PC-3 (cell line): ENCODE measurements around the gene POLDIP3. TPM values are rescaled to one million over a fixed set of nuclear protein-coding genes. Genes with fewer than 3 reads are reported as not detected.
"Not testable (repeated sequence)": the region's sequence is repeated elsewhere in the genome, so short reads cannot be mapped to it uniquely, and the experiment has no call there.

Source experiments
- ATAC-seq: fragments of 200-7000 bp; cut with Tn5 transposase; 2 replicates; pipeline ENCODE4 v1.9.1; 2020; ENCODE audit warnings: mild to moderate bottlenecking, moderate library complexity
- BruUV-seq: library from RNA; stranded (reverse); fragments of 400-500 nt; replicated peaks from 2 replicates; lab custom pipeline; 2021; lab: Mats Ljungman, UMichigan
- CTCF ChIA-PET: fragments of 300-600 bp; sonication (Branson Sonifier 250); formaldehyde crosslinking; loops from one replicate; lab custom pipeline; 2022; ENCODE audit warnings: antibody characterized with exemption; lab: Charles Lee
- POLR2A ChIA-PET: fragments of 300-600 bp; sonication (Branson Sonifier 250); formaldehyde crosslinking; loops from one replicate; lab custom pipeline; 2022; ENCODE audit warnings: antibody characterized with exemption; ENCODE audit not compliant: unreplicated experiment; lab: Charles Lee
- DNase-seq: peaks from one replicate; pipeline ENCODE4 v3.0.0-alpha.2; 2015
- H2AFZ ChIP-seq: fragments of 300-600 bp; sonication (generic); 2 replicates; pipeline ENCODE4 v1.6.0; 2016; ENCODE audit warnings: antibody characterized with exemption, low read length
- H3F3A ChIP-seq: fragments of 300-600 bp; sonication (generic); one replicate; pipeline ENCODE4 v1.6.0; 2017; ENCODE audit warnings: antibody characterized with exemption, low read length, control low read depth, mild to moderate bottlenecking; ENCODE audit not compliant: unreplicated experiment
- H3K27ac ChIP-seq: fragments of 300-600 bp; sonication (generic); 2 replicates; pipeline ENCODE4 v1.5.1; 2016; ENCODE audit warnings: mild to moderate bottlenecking, low read length
- H3K27me3 ChIP-seq: fragments of 300-600 bp; sonication (generic); 2 replicates; pipeline ENCODE4 v1.6.1; 2016; ENCODE audit warnings: low read length, mixed read lengths
- H3K36me3 ChIP-seq: fragments of 300-600 bp; sonication (generic); 2 replicates; pipeline ENCODE4 v1.6.1; 2016; ENCODE audit warnings: low read depth, mixed run types, low read length, mixed read lengths
- H3K4me1 ChIP-seq: fragments of 300-600 bp; sonication (generic); 2 replicates; pipeline ENCODE4 v1.5.1; 2016; ENCODE audit warnings: low read length; ENCODE audit not compliant: insufficient read depth
- H3K4me2 ChIP-seq: fragments of 300-600 bp; sonication (generic); 2 replicates; pipeline ENCODE4 v1.6.0; 2016; ENCODE audit warnings: low read length
- H3K4me3 ChIP-seq: fragments of 300-600 bp; sonication (generic); 2 replicates; pipeline ENCODE4 v1.5.1; 2016; ENCODE audit warnings: mild to moderate bottlenecking, low read length, mixed read lengths
- H3K79me2 ChIP-seq: fragments of 300-600 bp; sonication (generic); 2 replicates; pipeline ENCODE4 v1.6.1; 2017; ENCODE audit warnings: low read length, mixed read lengths
- H3K9ac ChIP-seq: fragments of 300-600 bp; sonication (generic); 2 replicates; pipeline ENCODE4 v1.6.0; 2016; ENCODE audit warnings: mild to moderate bottlenecking, low read length
- H3K9me2 ChIP-seq: fragments of 300-600 bp; sonication (generic); replicated peaks from 2 replicates; pipeline ENCODE4 v1.6.1; 2016; ENCODE audit warnings: mixed run types, low read length, mixed read lengths
- H3K9me3 ChIP-seq: fragments of 300-600 bp; sonication (generic); 2 replicates; pipeline ENCODE4 v1.6.1; 2016; ENCODE audit warnings: low read length, mixed read lengths
- H4K20me1 ChIP-seq: fragments of 300-600 bp; sonication (generic); 2 replicates; pipeline ENCODE4 v1.6.1; 2016; ENCODE audit warnings: low read length, mixed read lengths
- EZH2 ChIP-seq: fragments of 300-600 bp; sonication (generic); IDR thresholded peaks from one replicate; pipeline ENCODE4 v1.6.1; 2017; ENCODE audit warnings: antibody characterized with exemption, mild to moderate bottlenecking, low read length; ENCODE audit not compliant: unreplicated experiment
- EZH2phosphoT487 ChIP-seq: fragments of 300-600 bp; sonication (generic); IDR thresholded peaks from 2 replicates; pipeline ENCODE4 v1.6.1; 2018; ENCODE audit warnings: mild to moderate bottlenecking, antibody characterized with exemption, low read length, borderline replicate concordance
- intact Hi-C: fragments of 100-400 bp; cut with micrococcal nuclease; formaldehyde crosslinking; loops from 2 replicates; pipeline ENCODE4 v1.9.0; 2023
- total RNA-seq: library from RNA; depleted of rRNA; stranded (reverse); fragments of >200 nt; gene quantifications from 2 replicates; pipeline ENCODE4 v1.2.3, GENCODE V29; 2014; rRNA removed
- TF ChIP-seq, protein P1 (sequence below): fragments of 300-600 bp; sonication (generic); conservative IDR thresholded peaks from 2 replicates; pipeline ENCODE4 v1.5.1; 2017; ENCODE audit warnings: antibody characterized with exemption, low read depth, mild to moderate bottlenecking, low read length

Gene POLDIP3
- total RNA-seq, 1 experiment from 2014 or later = 32.4 TPM

DNA sequence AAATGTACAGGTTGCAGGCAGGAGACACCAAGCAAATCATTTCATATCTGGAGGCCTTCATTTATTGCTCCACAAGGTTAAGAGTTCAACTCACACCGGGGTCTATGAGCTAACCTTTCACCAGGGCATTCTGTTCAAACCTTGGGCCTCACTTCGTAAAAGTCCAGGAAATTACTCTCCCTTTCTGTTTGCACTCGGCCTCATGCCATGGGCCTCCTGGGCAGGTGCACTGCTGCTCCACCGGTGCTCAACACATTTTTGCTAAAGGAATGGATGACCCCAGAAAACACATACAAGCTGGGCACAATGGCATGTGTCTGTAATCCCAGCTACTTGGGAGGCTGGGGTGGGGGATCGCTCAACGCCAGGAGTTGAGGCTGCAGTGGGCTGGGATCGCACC, 78.5 kb downstream of the POLDIP3 start:
- Histone ChIP-seq H3K27me3 (no peaks in the 10 kb centered on the region), H2AFZ (no peak overlapping the region), H3K27ac (no peak overlapping the region), H3K4me1 (peaks cover 7% of the 10 kb centered on the region; the same call in 1 of the 2 replicates), H3K36me3 (no peaks in the 10 kb centered on the region), H3K9me2 (no peaks in the 10 kb centered on the region), H3K79me2 (no peaks in the 10 kb centered on the region), H3K9ac (no peak overlapping the region), H4K20me1 (no peaks in the 10 kb centered on the region), H3K4me2 (no peak overlapping the region), H3K9me3 (no peaks in the 10 kb centered on the region), H3F3A (no peaks in the 10 kb centered on the region), H3K4me3 (no peak overlapping the region)
- ATAC-seq = no peak
- CTCF ChIA-PET = no interaction called here
- no peak for DNase-seq
- TF ChIP-seq EZH2phosphoT487 (no peak), EZH2 (no peak)
- TF ChIP-seq, protein P1, sequence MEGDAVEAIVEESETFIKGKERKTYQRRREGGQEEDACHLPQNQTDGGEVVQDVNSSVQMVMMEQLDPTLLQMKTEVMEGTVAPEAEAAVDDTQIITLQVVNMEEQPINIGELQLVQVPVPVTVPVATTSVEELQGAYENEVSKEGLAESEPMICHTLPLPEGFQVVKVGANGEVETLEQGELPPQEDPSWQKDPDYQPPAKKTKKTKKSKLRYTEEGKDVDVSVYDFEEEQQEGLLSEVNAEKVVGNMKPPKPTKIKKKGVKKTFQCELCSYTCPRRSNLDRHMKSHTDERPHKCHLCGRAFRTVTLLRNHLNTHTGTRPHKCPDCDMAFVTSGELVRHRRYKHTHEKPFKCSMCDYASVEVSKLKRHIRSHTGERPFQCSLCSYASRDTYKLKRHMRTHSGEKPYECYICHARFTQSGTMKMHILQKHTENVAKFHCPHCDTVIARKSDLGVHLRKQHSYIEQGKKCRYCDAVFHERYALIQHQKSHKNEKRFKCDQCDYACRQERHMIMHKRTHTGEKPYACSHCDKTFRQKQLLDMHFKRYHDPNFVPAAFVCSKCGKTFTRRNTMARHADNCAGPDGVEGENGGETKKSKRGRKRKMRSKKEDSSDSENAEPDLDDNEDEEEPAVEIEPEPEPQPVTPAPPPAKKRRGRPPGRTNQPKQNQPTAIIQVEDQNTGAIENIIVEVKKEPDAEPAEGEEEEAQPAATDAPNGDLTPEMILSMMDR = no peak
- BruUV-seq = no TSS peak
- intact Hi-C loops = no loop called here
- POLR2A ChIA-PET = no interaction called here

- BruUV-seq, H3K27ac ChIP-seq, intact Hi-C loops, H3F3A ChIP-seq, H3K9me3 ChIP-seq, H2AFZ ChIP-seq, H3K9ac ChIP-seq, POLR2A ChIA-PET, H3K4me1 ChIP-seq, ATAC-seq, H3K27me3 ChIP-seq, CTCF ChIA-PET, H3K36me3 ChIP-seq, H3K4me2 ChIP-seq, H3K9me2 ChIP-seq, DNase-seq, H3K79me2 ChIP-seq, H3K4me3 ChIP-seq, H4K20me1 ChIP-seq: not testable (repeated sequence)
These were observed 79.5 kb downstream of the POLDIP3 start for GRCh38 chr22:42535082-42535731.

Other genes starting within 250 kb of the POLDIP3 start
- 0.11 TPM in 1 of 2 replicates, not detected in the other for gene NFAM1, start 182.5 kb downstream of the POLDIP3 start, total RNA-seq
- 50.2 and 71.9 TPM in 2 replicates for gene RRP7A, start 95.1 kb downstream of the POLDIP3 start, total RNA-seq
- gene SERHL2, start 60.9 kb downstream of the POLDIP3 start, total RNA-seq = 4.9 and 5.4 TPM in 2 replicates
- not detected in 2 replicates for gene ATP5MGL, start 25.7 kb upstream of the POLDIP3 start, total RNA-seq
- gene CYB5R3, start 34.5 kb upstream of the POLDIP3 start, total RNA-seq = 64.2 and 73.3 TPM in 2 replicates
- 0.63 and 3.2 TPM in 2 replicates for gene A4GALT, start 106.0 kb upstream of the POLDIP3 start, total RNA-seq
- gene ARFGAP3, start 242.4 kb upstream of the POLDIP3 start, total RNA-seq = 11.2 and 19.2 TPM in 2 replicates